CD4-positive, alpha-beta T cell treated with Interleukin-4 for 4 hours (primary cell): ENCODE data around the gene ALG1.
"Not testable (repeated sequence)": the region's sequence is repeated elsewhere in the genome, so short reads cannot be mapped to it uniquely, and the experiment has no call there.

ENCODE experiments used
- DNase-seq: peaks from one replicate; pipeline ENCODE4 v3.0.0-alpha.2; 2020

Gene ALG1

GRCh38 chr16:5045499-5046115 is 26.0 kb upstream of the ALG1 start:
- DNase-seq, result no peak

DNA sequence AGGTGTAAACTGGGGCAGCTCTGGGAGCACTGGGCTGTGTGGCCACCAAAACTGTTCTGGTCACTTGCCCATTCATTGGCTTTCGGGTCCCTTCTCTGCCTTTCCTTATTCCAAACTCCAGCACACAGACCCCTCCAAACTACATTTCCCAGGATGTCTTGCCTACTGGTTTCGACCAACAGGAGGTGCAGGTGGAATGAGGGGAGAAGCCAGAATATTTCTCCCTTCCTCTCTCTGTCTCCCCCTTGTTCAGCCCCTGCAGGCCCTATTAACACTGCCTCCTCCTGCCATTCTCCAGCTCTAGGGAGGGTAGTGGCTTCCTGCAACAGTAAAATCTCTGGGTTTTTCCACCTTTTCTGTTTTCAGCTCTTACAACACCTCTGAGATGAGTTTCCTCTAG is 24.7 kb upstream of the ALG1 start:
- no peak for DNase-seq

DNA sequence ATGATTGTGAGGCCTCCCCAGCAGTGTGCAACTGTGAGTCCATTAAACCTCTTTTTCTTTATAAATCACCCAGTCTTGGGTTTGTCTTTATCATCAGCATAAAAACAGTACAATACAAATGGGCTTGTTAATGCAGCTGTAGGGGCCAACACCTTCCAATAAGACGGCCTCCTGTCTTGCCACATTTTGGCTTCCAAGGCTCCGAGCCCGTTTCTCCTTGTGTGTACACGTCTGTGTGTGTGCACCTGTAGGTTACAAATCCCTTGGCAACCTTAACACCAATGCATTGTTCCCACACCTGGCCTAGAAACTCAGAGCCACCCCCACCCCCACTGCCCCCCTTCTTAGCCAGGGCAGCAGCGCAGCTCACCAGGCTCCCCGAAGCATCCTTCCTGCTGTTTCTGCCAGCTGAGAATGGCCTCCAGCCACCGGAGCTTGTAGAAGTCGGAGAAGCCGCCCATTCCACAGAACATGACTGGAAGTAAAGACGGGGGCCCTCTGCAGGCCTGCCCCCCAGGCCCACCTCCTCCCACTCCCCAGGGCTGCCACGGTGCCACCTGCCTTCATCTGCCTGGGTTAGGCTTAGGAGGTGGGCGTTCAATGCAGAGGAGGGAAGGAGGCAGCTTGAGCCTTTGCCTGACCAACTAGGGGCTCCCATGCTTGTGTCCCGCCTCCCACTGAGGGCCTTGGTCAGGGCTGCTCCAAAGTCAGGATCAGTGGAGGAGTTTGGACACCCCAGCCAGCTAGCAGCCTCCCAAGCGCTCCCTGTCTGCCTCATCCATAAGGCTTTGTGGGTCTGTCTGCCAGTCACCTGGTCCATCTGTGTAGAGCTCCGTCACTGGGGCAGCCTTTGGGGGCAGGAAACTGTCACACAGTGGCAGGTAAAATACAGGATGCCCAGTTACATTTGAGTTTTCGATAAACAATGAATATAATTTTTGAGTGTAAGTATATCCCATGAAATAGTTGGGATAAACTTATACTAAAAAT is 16.5 kb upstream of the ALG1 start:
- no peak for DNase-seq

- DNase-seq, result peak; percentile 33
Observed at GRCh38 chr16:5056352-5056751, 15.3 kb upstream of the ALG1 start.

GRCh38 chr16:5058476-5058875 is 13.2 kb upstream of the ALG1 start:
- no peak for DNase-seq

GRCh38 chr16:5059386-5060072 is 12.1 kb upstream of the ALG1 start:
- no peak for DNase-seq

DNA sequence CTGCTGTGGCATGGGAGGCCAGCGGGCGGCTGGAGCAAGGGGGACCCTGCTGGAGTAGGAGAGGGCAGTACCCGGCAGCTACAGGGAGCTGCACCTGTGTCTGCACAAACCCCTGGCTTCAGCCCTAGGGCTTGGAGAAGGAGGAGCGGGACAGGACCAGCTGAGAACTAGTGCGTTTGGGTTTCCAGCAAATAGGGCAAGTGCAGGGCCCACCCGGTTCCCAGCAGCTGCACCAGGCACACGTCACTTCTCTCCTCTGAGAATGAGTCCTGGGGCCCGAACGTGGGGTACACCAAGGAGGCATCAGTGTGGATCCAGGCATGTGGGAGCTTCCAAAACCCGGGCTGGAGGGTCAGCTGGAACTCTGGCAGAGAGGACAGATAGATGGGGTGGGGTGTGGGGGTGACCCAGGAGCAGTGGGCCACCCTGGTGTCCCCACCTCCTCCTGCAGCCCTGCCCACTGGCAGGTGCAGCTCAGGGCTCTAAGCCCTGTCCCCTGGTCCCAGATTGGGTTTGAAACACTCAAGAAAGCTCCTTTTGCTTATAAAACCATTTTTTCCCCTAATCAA is 11.5 kb upstream of the ALG1 start:
- DNase-seq, result no peak

DNA sequence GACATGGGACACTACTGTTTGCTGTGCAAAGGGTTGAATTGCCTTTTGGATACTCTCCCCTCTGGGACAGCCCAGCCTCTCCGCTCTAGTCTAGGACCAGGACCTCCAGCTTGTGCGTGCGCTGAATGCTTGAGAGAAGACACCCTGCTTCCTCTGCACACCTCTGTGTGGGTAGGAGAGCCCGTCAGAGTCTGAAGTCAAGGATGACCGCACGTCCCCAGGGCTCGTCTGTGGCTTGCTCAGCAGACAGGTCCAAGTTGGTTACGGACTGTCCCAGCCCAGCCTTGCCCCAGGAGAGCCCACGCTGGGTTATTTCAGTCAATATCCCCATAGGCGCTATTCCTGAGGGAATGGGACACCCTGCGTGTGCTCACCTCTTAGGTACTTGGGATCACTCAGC is 9.6 kb upstream of the ALG1 start:
- no peak for DNase-seq

GRCh38 chr16:5062790-5063765 is 8.6 kb upstream of the ALG1 start:
- DNase-seq, result no peak

- DNase-seq, result no peak
Observed at GRCh38 chr16:5064915-5065314, 6.7 kb upstream of the ALG1 start.

DNA sequence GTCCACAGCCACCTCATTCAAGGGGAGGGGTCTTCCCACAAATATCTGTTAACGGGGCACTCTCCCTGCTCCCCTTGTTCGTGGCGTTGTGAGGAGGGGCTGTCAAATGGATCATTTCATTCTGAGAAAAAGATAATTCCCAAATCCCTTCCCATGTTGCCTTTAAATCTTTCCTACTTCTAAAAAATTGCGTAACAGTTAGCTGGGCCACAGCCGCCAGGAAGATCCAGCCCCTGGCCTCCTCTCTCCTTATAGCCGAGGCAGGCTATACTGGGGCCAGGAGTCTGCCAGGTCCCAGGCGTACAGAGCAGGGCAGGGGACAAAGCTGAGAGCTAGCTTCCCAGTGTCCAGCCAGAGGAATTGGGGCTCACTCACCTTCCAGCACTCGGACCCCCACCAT is 6.3 kb upstream of the ALG1 start:
- no peak for DNase-seq

- DNase-seq, result no peak
Observed at GRCh38 chr16:5065813-5066212, 5.8 kb upstream of the ALG1 start, which contains the start of gene C16orf89. Gene C16orf89, minus strand, starts transcription at chr16:5065956. Its CDS starts 48 bp downstream, at chr16:5065908.

- no peak for DNase-seq
Observed at GRCh38 chr16:5066511-5066910, 5.1 kb upstream of the ALG1 start.

DNA sequence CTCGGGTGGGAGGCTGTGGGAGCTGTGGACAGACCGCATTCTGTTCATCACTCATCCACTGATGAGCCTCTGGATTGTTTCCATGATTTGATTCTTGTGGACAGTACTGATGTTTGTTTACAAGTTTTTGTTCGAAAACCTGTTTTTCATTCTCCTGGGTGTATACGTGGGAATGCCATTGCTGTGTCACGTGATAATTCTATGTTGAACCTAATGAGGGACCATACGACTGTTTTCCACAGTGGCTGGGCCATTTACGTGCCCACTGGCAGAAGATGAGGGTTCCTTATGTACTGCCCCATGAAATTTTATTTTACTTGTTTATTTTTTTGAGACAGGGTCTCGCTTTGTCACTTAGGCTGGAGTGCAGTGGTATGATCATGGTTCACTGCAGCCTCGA is 2.6 kb upstream of the ALG1 start:
- DNase-seq, result no peak

DNA sequence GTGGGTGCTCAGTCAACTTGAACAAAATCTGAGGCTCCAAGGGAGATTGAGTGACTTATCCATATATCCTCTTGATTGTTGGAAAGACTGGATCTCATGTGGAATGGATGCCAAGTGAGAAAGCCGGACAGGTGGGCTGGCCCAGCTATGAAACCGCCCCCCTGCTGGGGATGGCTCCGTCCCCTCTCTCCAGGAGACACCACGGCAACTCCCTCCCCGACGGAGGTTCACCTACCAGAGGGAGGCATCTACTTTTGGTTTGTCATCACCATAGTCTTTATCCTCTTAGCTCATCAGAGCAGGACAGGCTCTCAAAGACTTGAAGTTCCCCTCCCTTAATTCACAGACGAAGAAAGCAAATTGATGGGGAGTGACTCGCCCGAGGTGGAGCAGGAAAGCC is 1.8 kb upstream of the ALG1 start:
- no peak for DNase-seq

DNA sequence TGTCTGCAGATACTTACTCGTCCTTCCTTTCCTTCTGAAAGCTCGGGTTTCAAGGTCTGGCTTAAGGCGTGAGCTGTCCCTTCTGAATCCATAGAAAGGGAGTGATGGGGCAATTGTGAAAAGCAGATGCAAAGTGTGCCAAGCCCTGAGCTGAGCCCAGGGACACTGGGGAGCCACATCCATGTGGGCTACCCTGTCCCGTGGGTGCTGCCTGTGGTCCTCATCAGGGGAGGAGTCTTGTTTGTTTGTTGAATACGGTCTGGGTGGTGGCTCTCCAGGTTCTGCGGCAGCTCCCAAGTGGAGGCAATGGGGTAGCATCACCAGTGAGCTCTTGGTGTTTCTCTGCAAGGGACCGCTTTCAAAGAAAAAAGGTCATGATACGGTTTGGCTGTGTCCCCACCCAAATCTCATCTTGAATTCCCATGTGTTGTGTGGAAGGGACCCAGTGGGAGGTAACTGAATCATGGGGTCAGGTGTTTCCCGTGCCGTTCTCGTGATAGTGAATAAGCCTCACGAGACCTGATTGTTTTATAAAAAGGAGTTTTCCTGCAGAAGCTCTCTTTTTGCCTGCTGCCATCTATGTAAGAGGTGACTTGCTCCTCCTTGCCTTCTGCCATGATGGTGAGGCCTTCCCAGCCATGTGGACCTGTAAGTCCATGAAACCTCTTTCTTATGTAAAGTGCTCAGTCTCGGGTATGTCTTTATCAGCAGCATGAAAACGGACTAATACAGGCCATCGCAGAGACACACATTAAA is 1.0 kb upstream of the ALG1 start:
- DNase-seq, result no peak

GRCh38 chr16:5071341-5071680 is 332 bp upstream of the ALG1 start:
- no peak for DNase-seq

DNA sequence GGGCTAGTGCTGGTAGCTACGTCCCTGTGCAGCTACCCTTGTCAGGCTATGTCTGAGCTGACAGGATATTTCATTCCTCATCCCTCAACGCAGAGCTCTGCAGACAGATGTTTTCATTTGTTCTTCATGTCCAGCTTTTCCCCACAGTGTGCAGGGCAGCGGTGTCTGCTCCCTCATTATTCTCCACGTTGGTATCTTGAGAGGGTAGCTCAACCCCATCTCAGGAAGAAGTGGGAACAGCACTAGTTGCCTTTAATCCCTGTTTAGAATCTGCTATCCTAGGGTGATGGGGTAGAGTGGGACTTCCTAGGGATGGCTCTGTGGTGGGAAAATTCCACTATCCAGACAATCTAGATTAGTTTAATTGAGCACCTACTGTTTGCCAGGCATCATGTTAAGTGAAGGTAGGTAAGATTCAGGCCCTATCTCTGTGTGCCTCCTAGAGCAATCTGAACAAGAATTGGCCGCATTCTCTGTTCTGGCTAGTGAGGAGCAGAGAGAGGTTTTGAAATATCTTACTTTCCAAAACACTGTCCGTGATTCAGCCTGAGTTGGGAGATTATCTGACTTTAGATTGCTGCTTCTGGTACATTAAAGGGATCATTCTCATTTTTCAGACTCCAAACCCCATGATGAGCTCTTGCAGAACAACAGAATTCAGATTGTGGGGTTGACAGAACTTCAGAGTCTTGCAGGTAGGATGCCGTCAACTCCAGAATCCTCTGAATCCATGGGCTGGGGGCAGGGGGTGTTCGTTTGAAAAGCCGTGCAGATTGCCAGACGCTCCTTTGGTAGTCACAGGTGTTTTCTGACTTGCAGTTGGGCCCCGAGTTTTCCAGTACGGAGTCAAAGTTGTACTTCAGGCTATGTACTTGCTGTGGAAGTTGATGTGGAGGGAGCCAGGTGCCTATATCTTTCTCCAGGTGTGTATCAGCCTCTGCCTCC is 963 bp downstream of the ALG1 start:
- DNase-seq, result no peak

- no peak for DNase-seq
Observed at GRCh38 chr16:5073279-5073629, 1.6 kb downstream of the ALG1 start.

- DNase-seq, result not testable (repeated sequence)
Observed at GRCh38 chr16:5073771-5074170, 2.1 kb downstream of the ALG1 start.
